Activated naive CD4-positive, alpha-beta T cell treated with anti-CD3 and anti-CD28 coated beads for 36 hours (primary cell): ENCODE data around the gene MDH2. TPM values are rescaled to one million over a fixed set of nuclear protein-coding genes. Genes with fewer than 3 reads are reported as not detected.
"Not testable (repeated sequence)": the region's sequence is repeated elsewhere in the genome, so short reads cannot be mapped to it uniquely, and the experiment has no call there.

Experiments
- CTCF ChIA-PET: fragments of 350-600 bp; sonication (Branson Sonifier 250); formaldehyde crosslinking; loops from one replicate; lab custom pipeline; 2021; ENCODE audit warnings: antibody characterized with exemption; lab: Charles Lee
- DNase-seq: peaks from one replicate; pipeline ENCODE4 v3.0.0-alpha.2; 2020
- H3K27ac Mint-ChIP-seq: one replicate; pipeline ENCODE4 v1.8.0; 2021; ENCODE audit warnings: mild to moderate bottlenecking, mixed read lengths
- H3K27me3 Mint-ChIP-seq: one replicate; pipeline ENCODE4 v1.8.0; 2021; ENCODE audit warnings: low read depth, mixed read lengths
- H3K36me3 Mint-ChIP-seq: one replicate; pipeline ENCODE4 v1.8.0; 2021; ENCODE audit warnings: low read depth, mixed read lengths
- H3K4me1 Mint-ChIP-seq: one replicate; pipeline ENCODE4 v1.8.0; 2021; ENCODE audit warnings: low read depth, mixed read lengths
- H3K4me3 Mint-ChIP-seq: one replicate; pipeline ENCODE4 v1.8.0; 2021; ENCODE audit warnings: mild to moderate bottlenecking, moderate library complexity, mixed read lengths
- H3K9me3 Mint-ChIP-seq: one replicate; pipeline ENCODE4 v1.8.0; 2021; ENCODE audit warnings: mixed read lengths
- intact Hi-C: fragments of 100-400 bp; cut with micrococcal nuclease; formaldehyde crosslinking; loops from one replicate; pipeline ENCODE4 v1.15.1; 2023
- total RNA-seq, 2 experiments: library from RNA; stranded (reverse); gene quantifications; one replicate each; pipeline ENCODE4 v1.2.3, GENCODE V29; 2021

The MDH2 gene
- total RNA-seq, 2 experiments from 2014 or later: 325 TPM

- H3K4me1 Mint-ChIP-seq: peaks cover 10% of the 10 kb centered on the region
- H3K4me3 Mint-ChIP-seq, H3K27me3 Mint-ChIP-seq: not testable (repeated sequence)
Measured at GRCh38 chr7:76106130-76106529, 58.2 kb downstream of the MDH2 start.

GRCh38 chr7:76106893-76107292 is 59.0 kb downstream of the MDH2 start:
- no peaks in the 10 kb centered on the region for H3K27me3 Mint-ChIP-seq
- no peaks in the 10 kb centered on the region for H3K9me3 Mint-ChIP-seq
- H3K4me3 Mint-ChIP-seq: no peak overlapping the region
- no peak for DNase-seq
- intact Hi-C loops: no loop called here
- CTCF ChIA-PET: no interaction called here
- H3K4me1 Mint-ChIP-seq: peaks cover 7% of the 10 kb centered on the region
- no peaks in the 10 kb centered on the region for H3K36me3 Mint-ChIP-seq
- no peak overlapping the region for H3K27ac Mint-ChIP-seq

More at GRCh38 chr7:76106130-76106529, 58.2 kb downstream of the MDH2 start:
- CTCF ChIA-PET: interaction anchor here (1.6 kb wide), 1 partner anchor 21 kb away, joined by 3 read pairs; no protein-coding TSS in a partner anchor
- DNase-seq, intact Hi-C loops, H3K36me3 Mint-ChIP-seq, H3K9me3 Mint-ChIP-seq, H3K27ac Mint-ChIP-seq: not testable (repeated sequence)

- Mint-ChIP-seq H3K27me3 (no peaks in the 10 kb centered on the region), H3K9me3 (no peaks in the 10 kb centered on the region), H3K27ac (no peak overlapping the region), H3K4me1 (peaks cover 2% of the 10 kb centered on the region), H3K36me3 (no peaks in the 10 kb centered on the region), H3K4me3 (no peak overlapping the region)
- CTCF ChIA-PET: interaction anchor here (1.3 kb wide), 1 partner anchor 60 kb away, joined by 3 read pairs; the partner anchor contains the start of genes MDH2 and STYXL1
- intact Hi-C loops: no loop called here
- no peak for DNase-seq
Measured at GRCh38 chr7:76108540-76109233, 60.8 kb downstream of the MDH2 start.

GRCh38 chr7:76113042-76113630 is 65.2 kb downstream of the MDH2 start:
- H3K27ac Mint-ChIP-seq, H3K27me3 Mint-ChIP-seq, H3K9me3 Mint-ChIP-seq, H3K4me3 Mint-ChIP-seq, H3K36me3 Mint-ChIP-seq, DNase-seq, CTCF ChIA-PET, H3K4me1 Mint-ChIP-seq, intact Hi-C loops: not testable (repeated sequence)

- CTCF ChIA-PET: interaction anchor here (0.5 to 1.2 kb wide), 3 partner anchors 14 to 502 kb away, joined by 3 to 5 read pairs (median 3); no protein-coding TSS in a partner anchor
- H3K4me3 Mint-ChIP-seq, H3K27me3 Mint-ChIP-seq, H3K9me3 Mint-ChIP-seq, H3K36me3 Mint-ChIP-seq, intact Hi-C loops, H3K27ac Mint-ChIP-seq, DNase-seq, H3K4me1 Mint-ChIP-seq: not testable (repeated sequence)
Measured at GRCh38 chr7:76114742-76115141, 66.8 kb downstream of the MDH2 start.

Other genes with a start within 250 kb of the MDH2 start
- gene CCL24, start 234.3 kb upstream of the MDH2 start, total RNA-seq: not detected
- gene RHBDD2, start 169.1 kb upstream of the MDH2 start, total RNA-seq: 10 to 100 TPM; 21.5 to 24.0 TPM
- gene POR, start 133.0 kb upstream of the MDH2 start, total RNA-seq: 10 to 100 TPM; 22.9 to 26.0 TPM
- gene TMEM120A, start 53.5 kb upstream of the MDH2 start, total RNA-seq: 10 to 100 TPM; 17.0 to 22.4 TPM
- gene STYXL1, start 106 bp upstream of the MDH2 start, total RNA-seq: 10 to 100 TPM; 27.6 to 28.1 TPM
- gene SRRM3, start 153.8 kb downstream of the MDH2 start, total RNA-seq: not detected